Neural cell (in vitro differentiated cells): ENCODE measurements around the gene CACNB2.

Experiments used
- EP300 ChIP-seq: fragments of 450-650 bp; conservative IDR thresholded peaks from 2 replicates; pipeline ENCODE4 v1.6.1; 2014; ENCODE audit warnings: antibody characterized with exemption, mild to moderate bottlenecking, moderate library complexity; ENCODE audit not compliant: poor library complexity, severe bottlenecking
- EZH2 ChIP-seq: fragments of 200-600, 300-800 bp; shearing (Covaris generic), sonication (generic); IDR thresholded peaks from 2 replicates; pipeline ENCODE4 v1.6.1; 2014; ENCODE audit warnings: antibody characterized with exemption, low read length, borderline replicate concordance, mild to moderate bottlenecking; ENCODE audit not compliant: insufficient read depth, poor library complexity, severe bottlenecking
- MXI1 ChIP-seq: fragments of 450-650 bp; conservative IDR thresholded peaks from 2 replicates; pipeline ENCODE4 v1.6.1; 2014; ENCODE audit warnings: antibody characterized with exemption, mild to moderate bottlenecking; ENCODE audit not compliant: poor library complexity, severe bottlenecking
- POLR2AphosphoS5 ChIP-seq: IDR thresholded peaks from 2 replicates; pipeline ENCODE4 v1.6.1; 2012
- RAD21 ChIP-seq: fragments of 450-650 bp; conservative IDR thresholded peaks from 2 replicates; pipeline ENCODE4 v1.6.1; 2014; ENCODE audit warnings: antibody characterized with exemption, mild to moderate bottlenecking, moderate library complexity
- SMC3 ChIP-seq: fragments of 450-650 bp; conservative IDR thresholded peaks from 2 replicates; pipeline ENCODE4 v1.6.1; 2014; ENCODE audit warnings: antibody characterized with exemption, mild to moderate bottlenecking, moderate library complexity; ENCODE audit not compliant: poor library complexity
- TAF1 ChIP-seq: IDR thresholded peaks from 2 replicates; pipeline ENCODE4 v1.6.1; 2012; ENCODE audit warnings: low read depth
- TF ChIP-seq, protein P1 (sequence below): fragments of 450-650 bp; IDR thresholded peaks from 2 replicates; pipeline ENCODE4 v1.5.1; 2014; ENCODE audit warnings: antibody characterized with exemption, mild to moderate bottlenecking, moderate library complexity; ENCODE audit not compliant: poor library complexity, severe bottlenecking
- TF ChIP-seq, protein P2 (sequence below): IDR thresholded peaks from 2 replicates; pipeline ENCODE4 v1.6.1; 2012; ENCODE audit warnings: borderline replicate concordance

DNA sequence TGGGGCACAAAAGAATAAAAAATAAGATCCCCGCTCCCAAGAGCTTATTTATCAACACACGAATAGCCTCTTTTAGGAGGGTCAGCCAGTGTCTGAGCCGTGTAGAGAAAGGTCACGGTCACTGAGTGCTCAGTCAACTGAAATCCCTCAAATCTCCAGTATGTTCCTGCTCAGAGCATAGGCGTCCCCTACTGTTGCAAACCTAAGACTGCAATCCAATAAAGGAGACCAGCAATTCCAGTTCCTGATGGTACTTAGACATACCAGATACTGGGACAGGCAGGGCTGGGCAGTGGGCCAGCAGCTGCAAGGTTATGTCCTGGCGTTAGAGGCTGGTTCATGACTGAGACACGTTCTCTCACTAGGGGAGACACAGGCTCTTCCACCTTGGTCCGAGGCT lies 93.6 kb downstream of the CACNB2 start:
- TF ChIP-seq, protein P1, sequence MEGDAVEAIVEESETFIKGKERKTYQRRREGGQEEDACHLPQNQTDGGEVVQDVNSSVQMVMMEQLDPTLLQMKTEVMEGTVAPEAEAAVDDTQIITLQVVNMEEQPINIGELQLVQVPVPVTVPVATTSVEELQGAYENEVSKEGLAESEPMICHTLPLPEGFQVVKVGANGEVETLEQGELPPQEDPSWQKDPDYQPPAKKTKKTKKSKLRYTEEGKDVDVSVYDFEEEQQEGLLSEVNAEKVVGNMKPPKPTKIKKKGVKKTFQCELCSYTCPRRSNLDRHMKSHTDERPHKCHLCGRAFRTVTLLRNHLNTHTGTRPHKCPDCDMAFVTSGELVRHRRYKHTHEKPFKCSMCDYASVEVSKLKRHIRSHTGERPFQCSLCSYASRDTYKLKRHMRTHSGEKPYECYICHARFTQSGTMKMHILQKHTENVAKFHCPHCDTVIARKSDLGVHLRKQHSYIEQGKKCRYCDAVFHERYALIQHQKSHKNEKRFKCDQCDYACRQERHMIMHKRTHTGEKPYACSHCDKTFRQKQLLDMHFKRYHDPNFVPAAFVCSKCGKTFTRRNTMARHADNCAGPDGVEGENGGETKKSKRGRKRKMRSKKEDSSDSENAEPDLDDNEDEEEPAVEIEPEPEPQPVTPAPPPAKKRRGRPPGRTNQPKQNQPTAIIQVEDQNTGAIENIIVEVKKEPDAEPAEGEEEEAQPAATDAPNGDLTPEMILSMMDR: peak; percentile 13
- no peak for TF ChIP-seq EZH2
- no peak for TF ChIP-seq POLR2AphosphoS5
- TF ChIP-seq EP300: no peak
- TF ChIP-seq RAD21: no peak
- TF ChIP-seq SMC3: no peak
- no peak for TF ChIP-seq MXI1
- TF ChIP-seq, protein P2, sequence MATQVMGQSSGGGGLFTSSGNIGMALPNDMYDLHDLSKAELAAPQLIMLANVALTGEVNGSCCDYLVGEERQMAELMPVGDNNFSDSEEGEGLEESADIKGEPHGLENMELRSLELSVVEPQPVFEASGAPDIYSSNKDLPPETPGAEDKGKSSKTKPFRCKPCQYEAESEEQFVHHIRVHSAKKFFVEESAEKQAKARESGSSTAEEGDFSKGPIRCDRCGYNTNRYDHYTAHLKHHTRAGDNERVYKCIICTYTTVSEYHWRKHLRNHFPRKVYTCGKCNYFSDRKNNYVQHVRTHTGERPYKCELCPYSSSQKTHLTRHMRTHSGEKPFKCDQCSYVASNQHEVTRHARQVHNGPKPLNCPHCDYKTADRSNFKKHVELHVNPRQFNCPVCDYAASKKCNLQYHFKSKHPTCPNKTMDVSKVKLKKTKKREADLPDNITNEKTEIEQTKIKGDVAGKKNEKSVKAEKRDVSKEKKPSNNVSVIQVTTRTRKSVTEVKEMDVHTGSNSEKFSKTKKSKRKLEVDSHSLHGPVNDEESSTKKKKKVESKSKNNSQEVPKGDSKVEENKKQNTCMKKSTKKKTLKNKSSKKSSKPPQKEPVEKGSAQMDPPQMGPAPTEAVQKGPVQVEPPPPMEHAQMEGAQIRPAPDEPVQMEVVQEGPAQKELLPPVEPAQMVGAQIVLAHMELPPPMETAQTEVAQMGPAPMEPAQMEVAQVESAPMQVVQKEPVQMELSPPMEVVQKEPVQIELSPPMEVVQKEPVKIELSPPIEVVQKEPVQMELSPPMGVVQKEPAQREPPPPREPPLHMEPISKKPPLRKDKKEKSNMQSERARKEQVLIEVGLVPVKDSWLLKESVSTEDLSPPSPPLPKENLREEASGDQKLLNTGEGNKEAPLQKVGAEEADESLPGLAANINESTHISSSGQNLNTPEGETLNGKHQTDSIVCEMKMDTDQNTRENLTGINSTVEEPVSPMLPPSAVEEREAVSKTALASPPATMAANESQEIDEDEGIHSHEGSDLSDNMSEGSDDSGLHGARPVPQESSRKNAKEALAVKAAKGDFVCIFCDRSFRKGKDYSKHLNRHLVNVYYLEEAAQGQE: no peak
- no peak for TF ChIP-seq TAF1
